Stomach (tissue), 4 donors: ENCODE measurements around the gene SIGLEC8.

Experiments
- CTCF ChIP-seq, 7 experiments: fragments of 450-650 bp in 4 of 7; fragments of 200-600 bp in 3 of 7; sonication (generic) in 3 of 7; IDR thresholded peaks; one replicate each; pipeline ENCODE4 v1.5.1; 2016 to 2019; ENCODE audit warnings: antibody characterized with exemption in 7 of 7, control low read depth in 2 of 7, mild to moderate bottlenecking in 1 of 7
- POLR2A ChIP-seq, 4 donors: fragments of 450-650 bp; IDR thresholded peaks; one replicate each; pipeline ENCODE4 v1.6.1; 2016; ENCODE audit warnings: antibody characterized with exemption in 4 of 4, control low read depth in 2 of 4, mild to moderate bottlenecking in 1 of 4, moderate library complexity in 1 of 4

GRCh38 chr19:51485960-51486660, 27.9 kb upstream of the SIGLEC8 start:
- TF ChIP-seq CTCF (IDR thresholded peaks at IDR 0.05) = no peak
- TF ChIP-seq POLR2A (IDR thresholded peaks at IDR 0.05) = no peak
